Stimulated activated CD4-positive, alpha-beta T cell treated with anti-CD3 and anti-CD28 coated beads, TNF-alpha, amount 100 ng/mL, for 4 hours (primary cell): Measurements from ENCODE around the gene NFIX.
A peak's percentile ranks its signal among the peaks of the same experiment; 100 is the strongest.

Experiments used
- DNase-seq, 3 experiments: peaks; one replicate each; pipeline ENCODE4 v3.0.0-alpha.2; 2020; ENCODE audit warnings: low read depth in 3 of 3

The NFIX gene

GRCh38 chr19:13122980-13123957 is 128.0 kb downstream of the NFIX start:
- DNase-seq: no peak

GRCh38 chr19:13127051-13127450 is 131.8 kb downstream of the NFIX start:
- no peak for DNase-seq

- no peak for DNase-seq
Measured at GRCh38 chr19:13127811-13128575, 132.7 kb downstream of the NFIX start.

- no peak for DNase-seq
Measured at GRCh38 chr19:13128583-13128982, 133.3 kb downstream of the NFIX start.

- no peak for DNase-seq
Measured at GRCh38 chr19:13129384-13129783, 134.1 kb downstream of the NFIX start.

- no peak for DNase-seq
Measured at GRCh38 chr19:13130886-13131490, 135.7 kb downstream of the NFIX start.

DNA sequence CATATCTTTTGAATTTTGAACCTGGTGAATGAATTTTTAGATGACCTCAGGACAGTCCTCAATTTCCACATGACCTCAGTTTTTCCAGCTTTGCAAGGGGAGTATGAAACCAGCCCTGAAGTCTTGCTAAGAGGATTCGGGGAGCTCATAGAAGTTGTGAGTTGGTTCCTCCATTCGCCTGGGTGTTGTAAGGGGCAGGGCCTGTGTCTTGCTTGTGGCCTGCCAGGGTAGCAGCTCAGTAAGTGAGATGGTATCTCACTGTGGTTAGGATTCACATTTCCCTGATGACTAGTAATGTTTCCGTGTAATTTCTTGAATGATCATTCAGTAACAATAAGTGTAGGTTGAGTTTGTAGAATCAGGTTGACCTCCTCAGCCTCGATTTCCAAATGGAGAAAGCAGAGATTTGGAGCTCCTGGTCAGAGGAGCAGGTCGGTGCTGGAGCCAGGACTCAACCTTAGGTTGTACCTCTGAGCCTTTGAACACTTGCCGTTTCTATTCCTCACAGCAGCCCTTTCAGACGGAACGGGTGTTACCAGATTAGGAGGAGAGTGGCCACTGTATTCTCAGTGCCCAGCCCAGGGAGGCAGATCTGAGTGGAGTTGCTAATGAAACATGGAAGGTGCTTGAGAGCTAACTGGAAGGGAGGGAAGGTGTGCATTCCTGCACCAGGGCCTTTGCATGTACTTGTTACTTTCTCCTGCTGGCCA is 137.4 kb downstream of the NFIX start:
- peak in 1 of 3 experiments; percentile 37 for DNase-seq

GRCh38 chr19:13133241-13133870 is 138.1 kb downstream of the NFIX start:
- DNase-seq: no peak

DNA sequence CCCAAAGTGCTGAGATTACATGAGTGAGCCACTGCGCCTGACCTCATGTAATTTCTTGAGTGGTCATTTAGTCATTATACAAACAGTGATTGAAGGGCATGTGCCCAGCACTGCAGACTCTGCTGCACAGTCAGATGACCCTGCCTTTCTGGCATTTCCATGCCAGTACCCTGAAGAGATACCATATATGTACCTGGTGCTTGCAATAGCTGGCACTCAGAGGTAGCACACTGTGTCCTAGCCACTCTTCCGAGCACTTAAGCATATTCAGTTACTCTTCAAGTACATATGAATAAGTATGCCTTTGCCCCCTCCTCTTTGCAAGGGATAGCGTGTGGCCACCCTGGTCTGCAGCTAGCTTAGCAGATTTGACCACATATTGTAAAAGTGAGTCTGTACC is 139.4 kb downstream of the NFIX start:
- no peak for DNase-seq

DNA sequence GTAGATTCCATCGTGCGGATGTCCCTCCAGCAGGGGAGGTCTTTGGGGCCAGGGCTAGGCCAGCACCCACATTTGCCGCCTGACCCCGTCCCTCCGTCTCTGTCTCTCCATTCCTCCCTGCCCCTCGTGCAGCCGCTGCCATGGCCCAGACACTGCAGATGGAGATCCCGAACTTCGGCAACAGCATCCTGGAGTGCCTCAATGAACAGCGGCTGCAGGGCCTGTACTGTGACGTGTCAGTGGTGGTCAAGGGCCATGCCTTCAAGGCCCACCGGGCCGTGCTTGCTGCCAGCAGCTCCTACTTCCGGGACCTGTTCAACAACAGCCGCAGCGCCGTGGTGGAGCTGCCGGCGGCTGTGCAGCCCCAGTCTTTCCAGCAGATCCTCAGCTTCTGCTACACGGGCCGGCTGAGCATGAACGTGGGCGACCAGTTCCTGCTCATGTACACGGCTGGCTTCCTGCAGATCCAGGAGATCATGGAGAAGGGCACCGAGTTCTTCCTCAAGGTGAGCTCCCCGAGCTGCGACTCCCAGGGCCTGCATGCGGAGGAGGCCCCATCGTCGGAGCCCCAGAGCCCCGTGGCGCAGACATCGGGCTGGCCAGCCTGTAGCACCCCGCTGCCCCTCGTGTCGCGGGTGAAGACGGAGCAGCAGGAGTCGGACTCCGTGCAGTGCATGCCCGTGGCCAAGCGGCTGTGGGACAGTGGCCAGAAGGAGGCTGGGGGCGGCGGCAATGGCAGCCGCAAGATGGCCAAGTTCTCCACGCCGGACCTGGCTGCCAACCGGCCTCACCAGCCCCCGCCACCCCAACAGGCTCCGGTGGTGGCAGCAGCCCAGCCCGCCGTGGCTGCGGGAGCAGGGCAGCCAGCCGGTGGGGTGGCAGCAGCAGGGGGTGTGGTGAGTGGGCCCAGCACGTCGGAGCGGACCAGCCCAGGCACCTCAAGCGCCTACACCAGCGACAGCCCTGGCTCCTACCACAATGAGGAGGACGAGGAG is 140.1 kb downstream of the NFIX start:
- no peak for DNase-seq

DNA sequence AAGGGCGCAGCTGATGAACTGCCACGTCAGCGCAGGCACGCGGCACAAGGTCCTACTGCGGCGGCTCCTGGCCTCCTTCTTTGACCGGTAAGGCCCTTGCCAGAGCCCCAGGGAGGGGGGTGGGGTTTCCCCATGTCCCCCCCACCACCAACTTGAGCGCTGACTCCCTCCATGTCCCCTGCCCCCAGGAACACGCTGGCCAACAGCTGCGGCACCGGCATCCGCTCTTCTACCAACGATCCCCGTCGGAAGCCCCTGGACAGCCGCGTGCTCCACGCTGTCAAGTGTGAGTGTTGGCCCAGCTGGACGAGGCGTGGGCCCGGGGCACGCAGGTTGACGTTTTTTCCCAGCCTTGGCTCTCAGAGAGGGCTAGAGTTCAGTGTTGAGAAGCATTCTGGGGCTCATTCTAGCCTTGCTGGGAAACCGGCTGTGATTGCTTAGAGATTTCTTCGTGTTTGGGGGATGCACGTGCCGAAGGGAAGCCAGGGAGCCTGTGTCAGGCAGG is 142.1 kb downstream of the NFIX start:
- DNase-seq: no peak

DNA sequence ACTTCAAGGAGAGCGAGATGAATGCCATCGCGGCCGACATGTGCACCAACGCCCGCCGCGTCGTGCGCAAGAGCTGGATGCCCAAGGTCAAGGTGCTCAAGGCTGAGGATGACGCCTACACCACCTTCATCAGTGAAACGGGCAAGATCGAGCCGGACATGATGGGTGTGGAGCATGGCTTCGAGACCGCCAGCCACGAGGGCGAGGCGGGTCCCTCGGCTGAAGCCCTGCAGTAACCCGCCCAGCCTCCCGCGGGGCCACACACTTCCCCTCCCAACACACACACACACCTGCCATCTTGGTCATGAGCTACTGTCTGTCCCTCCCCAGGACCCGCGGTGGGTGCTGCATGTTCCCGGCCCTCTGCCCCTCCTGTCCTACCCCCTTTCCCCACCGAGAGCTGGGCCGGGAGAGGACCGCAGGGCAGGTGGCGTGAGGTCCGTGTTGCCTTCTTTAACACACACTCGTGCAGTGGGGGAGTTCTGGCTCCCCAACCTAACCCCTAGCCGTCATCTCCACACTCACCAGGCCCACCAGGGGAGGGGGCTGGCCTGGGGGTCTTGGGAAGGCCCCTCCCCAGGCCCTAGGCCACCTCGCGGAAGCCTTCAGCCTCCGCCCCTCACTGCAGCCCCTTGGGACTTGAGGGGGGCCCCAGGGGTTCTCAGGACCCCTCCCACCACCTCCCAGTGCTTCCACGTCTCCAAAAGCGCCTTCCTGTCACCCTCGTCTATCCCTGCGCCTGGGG is 143.1 kb downstream of the NFIX start:
- no peak for DNase-seq

GRCh38 chr19:13138916-13139198 is 143.6 kb downstream of the NFIX start:
- DNase-seq: no peak

- no peak for DNase-seq
Measured at GRCh38 chr19:13139633-13140311, 144.5 kb downstream of the NFIX start.

DNA sequence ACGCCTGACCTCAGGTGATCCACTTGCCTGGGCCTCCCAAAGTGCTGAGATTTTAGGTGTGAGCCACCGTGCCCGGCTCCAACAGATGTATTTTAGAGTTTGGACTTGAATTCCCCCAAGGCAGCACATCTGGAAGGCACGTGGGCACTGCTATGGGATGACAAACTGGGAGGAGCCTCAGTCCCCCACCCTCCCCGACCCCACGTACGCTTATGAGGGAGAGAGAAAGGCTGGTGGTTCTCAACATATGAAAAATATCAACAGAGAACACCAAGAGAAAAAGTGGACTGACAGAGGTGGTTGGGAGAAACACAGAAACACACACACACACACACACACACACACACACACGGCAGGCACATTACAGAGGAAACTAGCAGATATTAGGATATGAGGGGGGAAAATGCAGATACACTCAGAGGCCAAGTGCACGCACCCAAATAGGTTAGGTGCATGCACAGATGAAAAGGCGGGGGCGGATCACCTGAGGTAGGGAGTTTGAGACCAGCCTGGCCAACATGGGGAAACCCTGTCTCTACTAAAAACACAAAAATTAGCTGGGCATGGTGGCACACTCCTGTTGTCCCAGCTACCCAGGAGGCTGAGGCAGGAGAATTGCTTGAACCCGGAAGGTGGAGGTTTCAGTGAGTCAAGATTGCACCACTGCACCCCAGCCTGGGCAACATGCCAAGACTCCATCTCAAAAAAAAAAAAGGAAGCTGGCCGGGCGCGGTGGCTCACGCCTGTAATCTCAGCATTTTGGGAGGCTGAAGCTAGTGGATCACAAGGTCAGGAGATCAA is 151.7 kb downstream of the NFIX start:
- DNase-seq: no peak
